ENCODE data around the gene BBS2. TPM values are rescaled to one million over a fixed set of nuclear protein-coding genes. Genes with fewer than 3 reads are reported as not detected.

Gene BBS2
- total RNA-seq, 4 donors from 2014 or later: 22.9 to 66.0 (median 39.6) TPM

DNA sequence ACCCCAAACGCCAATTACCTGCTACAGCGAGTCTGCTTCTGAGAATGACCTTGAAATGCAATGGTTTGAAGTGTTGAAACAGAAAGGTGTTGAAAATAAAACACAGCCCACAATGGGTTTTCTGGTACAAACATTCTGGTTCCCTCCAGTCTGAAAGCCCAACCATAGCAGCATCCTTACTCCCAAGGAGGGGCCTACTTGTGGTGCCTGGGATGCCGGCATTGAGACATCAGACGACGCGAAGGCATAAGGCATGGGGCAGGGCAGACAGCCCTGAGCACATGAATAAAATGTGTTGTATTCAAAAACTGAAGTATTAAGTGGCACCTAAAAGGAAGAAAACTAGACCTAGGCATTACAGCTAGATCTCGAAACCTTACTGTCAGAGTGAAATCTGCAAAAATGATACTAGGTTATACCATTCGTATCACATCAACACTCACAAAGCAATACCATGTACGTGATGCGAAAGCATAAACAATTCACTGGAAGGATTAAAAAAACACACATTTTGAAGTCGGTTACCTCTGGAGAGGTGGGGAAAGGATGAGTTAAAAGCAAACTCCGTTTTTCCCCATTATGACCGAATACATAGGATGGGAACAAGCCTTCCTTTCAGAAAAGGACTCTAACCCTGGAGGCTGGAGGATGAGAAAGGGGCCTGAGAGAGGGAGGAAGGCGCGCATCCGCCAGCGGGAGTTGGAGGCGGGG lies 69.4 kb downstream of the BBS2 start:
- Histone ChIP-seq H3K27ac (peak overlapping the region; percentile 68 to 83 (median 80)), H3K27me3 (no peaks in the 10 kb centered on the region), H3K4me1 (peaks cover 0 to 32% (median 7%) of the 10 kb centered on the region in 4 donors), H3K36me3 (peaks cover 0 to 25% (median 0%) of the 10 kb centered on the region in 3 donors), H3K9me3 (no peaks in the 10 kb centered on the region), H3K4me3 (peak overlapping the region; percentile 63 to 87 (median 78))
- no peak for DNase-seq
- no peak for TF ChIP-seq POLR2A (IDR thresholded peaks at IDR 0.05)
- TF ChIP-seq, protein P1, sequence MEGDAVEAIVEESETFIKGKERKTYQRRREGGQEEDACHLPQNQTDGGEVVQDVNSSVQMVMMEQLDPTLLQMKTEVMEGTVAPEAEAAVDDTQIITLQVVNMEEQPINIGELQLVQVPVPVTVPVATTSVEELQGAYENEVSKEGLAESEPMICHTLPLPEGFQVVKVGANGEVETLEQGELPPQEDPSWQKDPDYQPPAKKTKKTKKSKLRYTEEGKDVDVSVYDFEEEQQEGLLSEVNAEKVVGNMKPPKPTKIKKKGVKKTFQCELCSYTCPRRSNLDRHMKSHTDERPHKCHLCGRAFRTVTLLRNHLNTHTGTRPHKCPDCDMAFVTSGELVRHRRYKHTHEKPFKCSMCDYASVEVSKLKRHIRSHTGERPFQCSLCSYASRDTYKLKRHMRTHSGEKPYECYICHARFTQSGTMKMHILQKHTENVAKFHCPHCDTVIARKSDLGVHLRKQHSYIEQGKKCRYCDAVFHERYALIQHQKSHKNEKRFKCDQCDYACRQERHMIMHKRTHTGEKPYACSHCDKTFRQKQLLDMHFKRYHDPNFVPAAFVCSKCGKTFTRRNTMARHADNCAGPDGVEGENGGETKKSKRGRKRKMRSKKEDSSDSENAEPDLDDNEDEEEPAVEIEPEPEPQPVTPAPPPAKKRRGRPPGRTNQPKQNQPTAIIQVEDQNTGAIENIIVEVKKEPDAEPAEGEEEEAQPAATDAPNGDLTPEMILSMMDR (IDR thresholded peaks at IDR 0.05): no peak

DNA sequence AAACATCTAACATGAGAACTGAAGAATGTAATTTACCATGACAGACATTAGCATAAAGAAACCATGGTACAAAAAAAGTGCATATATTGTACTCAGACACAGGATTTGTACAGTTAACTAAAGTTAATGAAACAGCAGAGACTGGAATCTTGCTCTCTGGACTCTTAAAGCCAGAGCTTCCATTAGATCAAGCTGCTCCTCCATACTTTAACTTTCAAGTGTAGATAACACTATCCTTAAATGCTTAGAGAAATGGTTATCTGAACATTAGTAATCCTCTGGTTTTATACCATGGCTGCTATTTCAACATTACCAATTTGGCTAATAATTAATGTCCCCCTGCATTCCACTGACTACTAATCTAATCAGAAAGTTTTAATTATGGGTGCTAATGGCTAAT lies 71.8 kb downstream of the BBS2 start:
- peaks cover 0 to 43% (median 0%) of the 10 kb centered on the region in 3 donors for H3K36me3 ChIP-seq
- H3K27me3 ChIP-seq: no peaks in the 10 kb centered on the region
- DNase-seq: no peak
- no peak overlapping the region for H3K27ac ChIP-seq
- no peak overlapping the region for H3K4me3 ChIP-seq
- peaks cover 0 to 30% (median 7%) of the 10 kb centered on the region in 4 donors for H3K4me1 ChIP-seq
- TF ChIP-seq, protein P1 (IDR thresholded peaks at IDR 0.05): no peak
- TF ChIP-seq POLR2A (IDR thresholded peaks at IDR 0.05): no peak
- no peaks in the 10 kb centered on the region for H3K9me3 ChIP-seq

DNA sequence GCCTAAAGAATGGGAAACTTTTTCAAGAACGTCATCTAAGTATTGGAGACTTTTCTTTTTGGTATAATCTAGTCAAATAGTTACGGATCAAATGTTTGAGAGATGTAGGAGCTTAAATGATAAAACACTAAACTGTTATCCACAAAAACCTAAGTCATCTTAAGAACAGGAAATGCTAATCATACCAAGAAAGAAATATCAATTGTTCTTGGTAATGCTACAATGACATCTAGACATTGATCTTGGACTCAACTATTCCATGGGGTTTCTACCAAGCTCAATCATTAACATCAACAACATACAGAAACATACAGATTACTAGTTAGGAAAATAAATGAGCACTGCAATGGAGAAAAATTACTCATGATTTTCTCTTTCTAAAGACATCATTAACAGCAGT lies 72.5 kb downstream of the BBS2 start:
- H3K36me3 ChIP-seq: peaks cover 0 to 50% (median 0%) of the 10 kb centered on the region in 3 donors
- peaks cover 0 to 23% (median 7%) of the 10 kb centered on the region in 4 donors for H3K4me1 ChIP-seq
- H3K27ac ChIP-seq: no peak overlapping the region
- DNase-seq: no peak
- no peak overlapping the region for H3K4me3 ChIP-seq
- no peaks in the 10 kb centered on the region for H3K9me3 ChIP-seq
- TF ChIP-seq POLR2A (IDR thresholded peaks at IDR 0.05): no peak
- TF ChIP-seq, protein P1 (IDR thresholded peaks at IDR 0.05): no peak
- H3K27me3 ChIP-seq: no peaks in the 10 kb centered on the region

DNA sequence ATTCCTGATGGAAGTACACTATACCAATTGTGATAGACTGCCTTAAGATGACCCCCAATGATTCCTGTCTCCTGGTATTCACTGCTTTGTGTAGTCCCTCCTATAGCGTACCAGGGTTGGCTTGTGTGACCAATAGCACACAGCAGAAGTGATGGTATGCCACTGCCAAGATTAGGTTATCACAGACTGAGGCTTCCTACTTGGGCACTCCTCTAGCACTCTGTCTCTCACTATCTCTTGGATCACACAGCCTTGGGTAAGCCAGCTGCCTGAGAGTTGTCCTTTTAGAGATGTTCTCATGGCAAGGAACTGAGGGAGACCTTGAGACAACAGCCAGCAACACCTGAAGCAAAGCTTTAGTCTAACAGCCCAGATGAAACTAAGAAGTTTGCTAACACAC lies 81.8 kb downstream of the BBS2 start:
- no peaks in the 10 kb centered on the region for H3K4me1 ChIP-seq
- no peaks in the 10 kb centered on the region for H3K9me3 ChIP-seq
- H3K4me3 ChIP-seq: no peak overlapping the region
- no peak overlapping the region for H3K27ac ChIP-seq
- H3K27me3 ChIP-seq: no peaks in the 10 kb centered on the region
- H3K36me3 ChIP-seq: peaks cover 0 to 68% (median 0%) of the 10 kb centered on the region in 3 donors
- no peak for TF ChIP-seq POLR2A (IDR thresholded peaks at IDR 0.05)
- TF ChIP-seq, protein P1 (IDR thresholded peaks at IDR 0.05): no peak
- DNase-seq: no peak

DNA sequence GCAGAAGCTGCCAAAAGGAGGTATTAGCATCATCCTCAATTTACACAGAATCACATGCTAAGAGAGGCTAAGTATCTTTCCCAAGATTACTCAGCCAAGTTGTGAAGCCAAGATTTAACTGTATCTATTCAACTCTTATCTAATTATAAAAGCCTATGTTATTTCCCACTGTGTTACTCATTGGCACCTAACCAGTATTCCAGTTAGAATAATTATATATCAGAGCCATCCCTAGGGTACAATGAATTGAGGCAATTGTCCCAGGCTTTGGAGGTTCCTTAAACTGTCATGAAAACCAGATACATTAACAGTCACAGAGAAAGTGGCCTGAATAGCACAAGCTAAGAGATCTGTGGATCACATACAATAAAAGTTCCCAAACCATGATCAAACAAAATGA lies 83.6 kb downstream of the BBS2 start:
- Histone ChIP-seq H3K4me3 (no peak overlapping the region), H3K27me3 (no peaks in the 10 kb centered on the region), H3K36me3 (peaks cover 0 to 62% (median 0%) of the 10 kb centered on the region in 3 donors), H3K4me1 (no peaks in the 10 kb centered on the region), H3K27ac (no peak overlapping the region), H3K9me3 (no peaks in the 10 kb centered on the region)
- TF ChIP-seq, protein P1 (IDR thresholded peaks at IDR 0.05): no peak
- TF ChIP-seq POLR2A (IDR thresholded peaks at IDR 0.05): no peak
- DNase-seq: no peak

Other genes with a start within 250 kb of the BBS2 start
- 100 to 1,000 TPM; 149 to 265 (median 170) TPM for gene AMFR, start 94.5 kb downstream of the BBS2 start, total RNA-seq
- 10 to 100 TPM; 26.1 to 43.6 (median 34.2) TPM for gene NUDT21, start 68.7 kb downstream of the BBS2 start, total RNA-seq
- gene OGFOD1, start 68.5 kb downstream of the BBS2 start, total RNA-seq: 10 to 100 TPM; 11.0 to 47.9 (median 18.0) TPM
- not detected for gene MT4, start 45.0 kb upstream of the BBS2 start, total RNA-seq
- gene MT3, start 69.5 kb upstream of the BBS2 start, total RNA-seq: not detected
- 1,000 to 10,000 TPM in 1 of 4 donors, 100 to 1,000 TPM in 1, 10 to 100 TPM in 2; 33.2 to 1,072 (median 216) TPM for gene MT2A, start 88.6 kb upstream of the BBS2 start, total RNA-seq
- gene MT1E, start 105.8 kb upstream of the BBS2 start, total RNA-seq: 1,000 to 10,000 TPM in 1 of 4 donors, 100 to 1,000 TPM in 1, 10 to 100 TPM in 2; 53.9 to 2,225 (median 195) TPM
- gene MT1M, start 112.6 kb upstream of the BBS2 start, total RNA-seq: 100 to 1,000 TPM in 1 of 4 donors, 10 to 100 TPM in 1, 1 to 10 TPM in 2; 3.5 to 252 (median 11.3) TPM
- gene MT1A, start 118.6 kb upstream of the BBS2 start, total RNA-seq: 100 to 1,000 TPM in 1 of 4 donors, not detected in 3; 102 TPM
- 10 to 100 TPM in 1 of 4 donors, not detected in 3; 39.3 TPM for gene MT1B, start 131.9 kb upstream of the BBS2 start, total RNA-seq
- 100 to 1,000 TPM in 1 of 4 donors, 10 to 100 TPM in 2, 1 to 10 TPM in 1; 8.0 to 310 (median 44.1) TPM for gene MT1F, start 137.9 kb upstream of the BBS2 start, total RNA-seq
- gene MT1G, start 148.0 kb upstream of the BBS2 start, total RNA-seq: 1,000 to 10,000 TPM in 1 of 4 donors, 100 to 1,000 TPM in 2, 10 to 100 TPM in 1; 17.8 to 5,605 (median 130) TPM
- 1,000 to 10,000 TPM in 1 of 4 donors, 10 to 100 TPM in 1, 1 to 10 TPM in 1, not detected in 1; 5.8 to 2,098 (median 30.1) TPM for gene MT1H, start 149.8 kb upstream of the BBS2 start, total RNA-seq
- 1,000 to 10,000 TPM in 1 of 4 donors, 100 to 1,000 TPM in 3; 121 to 1,155 (median 305) TPM for gene MT1X, start 162.4 kb upstream of the BBS2 start, total RNA-seq
- 100 to 1,000 TPM in 1 of 4 donors, 10 to 100 TPM in 3; 27.3 to 195 (median 31.4) TPM for gene NUP93, start 210.1 kb upstream of the BBS2 start, total RNA-seq

All from Peyer's patch (tissue), 4 donors.